ENCODE data around the gene SIK2.
A peak's percentile ranks its signal among the peaks of the same experiment; 100 is the strongest.
"Not testable (repeated sequence)": the region's sequence is repeated elsewhere in the genome, so short reads cannot be mapped to it uniquely, and the experiment has no call there.

Gene SIK2

DNA sequence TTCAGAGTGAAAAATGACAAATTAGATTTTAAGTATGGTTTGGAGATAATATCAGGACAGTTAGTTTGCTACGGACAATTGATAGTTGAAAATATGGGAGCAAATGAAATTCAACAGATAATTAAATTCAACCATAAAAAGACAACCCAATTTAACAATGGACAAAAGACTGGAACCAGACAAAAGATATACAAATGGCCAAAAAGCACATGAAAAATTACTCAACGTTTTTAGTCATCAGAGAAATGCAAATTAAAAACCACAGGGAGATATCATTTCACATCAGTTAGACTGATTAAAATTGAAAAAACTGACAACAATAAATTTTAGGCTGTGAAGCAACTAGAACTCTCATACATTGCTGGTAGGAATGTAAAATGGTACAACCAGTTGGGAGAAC, 27.2 kb downstream of the SIK2 start:
- no peak for DNase-seq

DNA sequence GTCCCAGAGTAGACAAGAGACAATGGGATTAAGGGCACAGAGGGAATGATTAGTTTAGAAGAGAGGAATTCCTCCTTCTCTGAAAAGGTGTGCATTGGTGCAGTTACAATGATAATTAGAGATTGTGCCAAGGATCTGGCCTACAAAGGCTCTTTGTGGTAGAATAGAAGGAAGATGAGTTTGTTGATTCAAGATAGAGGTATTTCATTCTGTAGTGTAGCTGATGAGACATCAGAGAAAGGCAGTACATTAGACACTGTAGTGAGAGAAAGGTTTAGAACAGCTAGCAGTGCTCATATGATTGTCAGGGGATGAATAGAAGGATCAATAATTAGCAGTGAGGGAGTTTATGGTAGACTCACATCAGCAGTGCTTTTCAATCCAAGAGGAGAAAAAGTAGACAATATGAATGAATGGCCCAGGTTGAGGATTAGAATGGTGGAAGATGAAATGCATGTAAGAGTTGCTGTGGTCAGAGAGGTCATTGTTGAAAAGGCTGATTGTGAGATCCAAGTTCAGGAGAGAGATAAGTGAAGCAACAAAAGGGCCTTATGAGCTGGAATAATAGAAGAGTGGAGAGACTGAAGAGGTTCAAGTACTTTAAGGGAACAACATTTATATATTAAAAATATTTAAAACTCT, 28.9 kb downstream of the SIK2 start:
- DNase-seq = no peak

DNA sequence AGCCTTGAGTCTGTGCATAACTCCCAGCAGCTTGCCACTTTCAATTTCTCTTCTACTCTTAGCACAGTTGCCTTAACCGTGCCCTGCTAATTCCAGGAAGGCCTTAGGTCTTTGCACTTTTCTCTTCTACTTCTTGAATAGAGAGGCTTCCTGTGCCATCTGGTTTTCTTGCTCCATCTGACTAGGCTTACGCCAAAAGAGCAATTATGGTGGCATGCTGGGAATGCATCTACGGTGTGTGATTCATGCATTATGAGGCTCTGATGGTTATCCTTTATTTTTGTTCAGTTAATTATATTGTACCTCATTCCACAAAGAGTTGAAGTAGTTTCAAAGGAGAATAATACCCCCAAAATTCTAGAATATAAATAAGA, 29.4 kb downstream of the SIK2 start:
- DNase-seq = no peak

DNA sequence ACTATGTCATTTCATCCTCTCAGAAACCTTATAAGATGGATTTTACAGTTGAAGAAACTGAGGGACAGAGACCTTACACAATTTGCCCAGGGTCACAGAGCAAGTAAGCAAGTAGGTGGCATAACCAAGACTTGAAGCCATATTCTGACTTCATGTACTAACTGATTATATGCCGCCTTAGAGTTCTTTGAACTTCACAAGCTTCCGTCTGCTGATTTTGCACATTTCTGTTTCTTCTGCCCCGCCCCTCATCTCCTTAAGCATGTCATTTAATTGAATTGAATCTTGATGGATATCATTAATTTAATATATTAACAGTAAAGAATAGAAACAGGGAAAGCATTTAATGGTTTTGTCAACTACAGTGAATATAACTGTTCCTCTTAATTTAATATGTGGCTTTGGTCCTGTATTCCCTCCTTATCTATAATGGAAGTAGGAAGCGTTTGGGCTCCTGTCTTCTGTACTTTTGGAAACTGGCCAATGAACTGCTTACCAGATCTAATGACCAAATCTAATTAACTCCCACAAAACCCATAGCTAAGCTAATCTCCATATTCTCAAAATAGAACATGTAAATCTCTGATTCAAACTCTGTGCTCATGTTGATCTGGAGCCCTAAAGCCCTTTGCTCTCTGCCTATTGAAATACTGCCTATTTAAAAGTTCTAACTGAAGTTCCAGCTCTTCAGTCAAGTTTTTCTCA, 30.4 kb downstream of the SIK2 start:
- no peak for DNase-seq

DNA sequence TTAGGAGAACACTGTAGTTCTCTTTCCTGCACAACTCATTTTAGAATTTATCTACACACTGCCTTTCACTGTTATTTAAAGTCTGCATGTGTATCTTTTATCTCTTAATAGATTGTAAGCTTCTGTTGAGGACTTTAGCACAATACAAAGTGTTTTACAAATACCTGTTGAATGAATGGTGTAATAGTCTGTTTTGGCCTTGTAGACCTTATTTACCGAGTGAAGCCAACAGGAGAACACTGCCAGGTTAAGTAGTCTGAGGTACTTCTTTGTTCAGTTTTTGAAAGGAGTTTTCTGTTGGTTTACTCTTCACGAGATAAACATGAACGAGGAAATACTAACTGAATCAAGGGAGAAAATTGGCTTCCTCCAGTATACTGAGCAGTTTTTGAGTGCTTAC, 31.0 kb downstream of the SIK2 start:
- DNase-seq = peak; percentile 72

DNA sequence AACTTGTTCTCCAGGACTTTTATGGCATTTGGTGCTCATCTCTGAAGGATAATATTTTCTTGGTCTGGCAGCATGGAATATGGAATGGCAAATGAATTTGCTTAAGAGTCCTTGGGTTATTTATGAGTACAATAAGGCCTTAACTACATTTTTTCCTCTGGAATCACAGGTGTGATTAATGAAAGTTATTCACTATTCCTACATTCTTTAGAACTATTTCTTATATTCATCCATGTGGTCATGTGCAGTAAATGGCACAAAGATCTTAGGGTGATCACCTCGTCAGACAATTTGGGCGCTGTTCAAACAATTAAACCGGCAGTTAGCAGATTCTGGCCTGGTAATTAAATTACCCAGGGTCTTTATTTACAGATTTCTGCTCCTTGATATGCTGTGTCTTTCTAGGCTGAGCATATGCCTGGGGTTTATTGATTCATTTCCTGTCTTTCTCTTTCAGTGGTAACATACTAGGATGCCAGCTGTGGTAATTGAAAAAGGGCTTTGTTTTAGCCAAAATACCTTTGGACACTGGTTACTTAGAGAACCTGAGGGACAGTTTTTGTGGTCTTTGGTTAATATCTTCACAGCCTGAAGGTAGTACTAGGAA, 31.6 kb downstream of the SIK2 start:
- DNase-seq = no peak

- DNase-seq = no peak
Measured at GRCh38 chr11:111634981-111635705, 32.9 kb downstream of the SIK2 start.

- peak; percentile 37 for DNase-seq
Measured at GRCh38 chr11:111635706-111636045, 33.4 kb downstream of the SIK2 start.

DNA sequence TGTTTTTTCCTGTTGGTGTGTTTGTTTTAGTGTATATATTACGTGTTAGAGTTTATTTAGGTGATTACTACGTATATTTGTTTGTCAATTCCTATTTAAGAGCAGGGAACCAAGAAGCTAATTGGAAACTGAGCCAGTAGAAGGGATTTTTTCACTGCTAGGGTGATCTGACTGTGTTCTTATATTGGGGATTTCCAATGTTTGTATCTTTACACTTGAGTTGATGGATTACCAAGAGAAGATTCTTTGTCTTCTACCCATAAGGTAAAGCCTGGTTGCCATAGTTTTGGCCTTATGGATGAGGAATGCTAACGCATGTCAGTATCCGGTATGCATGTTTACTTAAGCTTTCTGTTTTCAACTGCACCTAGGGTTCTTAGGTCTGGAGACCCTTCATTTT, 35.6 kb downstream of the SIK2 start:
- no peak for DNase-seq

DNA sequence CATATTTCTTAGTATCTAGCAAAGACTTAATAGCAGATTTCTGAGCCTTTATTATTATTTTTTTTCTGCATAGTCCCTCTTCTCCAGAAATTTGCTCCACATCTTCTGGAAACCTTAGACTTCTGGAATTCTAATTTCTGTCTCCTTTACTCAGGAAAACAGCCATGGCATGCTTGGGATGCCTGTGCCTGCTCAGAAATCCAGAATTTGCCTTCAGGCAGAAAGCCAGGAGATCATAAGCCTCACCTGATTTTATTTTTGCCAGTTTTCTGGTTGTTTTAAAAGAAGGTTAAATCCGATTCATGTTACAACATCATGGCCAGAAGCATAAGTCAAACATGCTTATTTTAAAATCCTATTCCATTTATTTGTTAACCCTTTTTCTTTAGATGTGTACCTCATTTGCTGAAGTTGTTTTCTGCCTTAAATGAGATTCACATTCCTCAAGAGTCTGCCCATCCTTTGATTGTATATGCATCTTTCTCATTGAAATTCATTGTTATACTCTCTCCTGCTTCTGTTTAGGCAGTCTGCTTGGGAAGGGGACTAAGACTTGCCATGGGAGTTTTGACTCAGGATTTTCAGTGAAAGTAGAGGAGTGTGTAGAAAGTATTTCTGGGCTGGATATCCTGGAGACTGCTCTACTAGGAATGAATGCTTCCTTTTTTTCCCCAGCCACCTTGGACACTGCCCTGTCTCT, 37.1 kb downstream of the SIK2 start:
- no peak for DNase-seq

DNA sequence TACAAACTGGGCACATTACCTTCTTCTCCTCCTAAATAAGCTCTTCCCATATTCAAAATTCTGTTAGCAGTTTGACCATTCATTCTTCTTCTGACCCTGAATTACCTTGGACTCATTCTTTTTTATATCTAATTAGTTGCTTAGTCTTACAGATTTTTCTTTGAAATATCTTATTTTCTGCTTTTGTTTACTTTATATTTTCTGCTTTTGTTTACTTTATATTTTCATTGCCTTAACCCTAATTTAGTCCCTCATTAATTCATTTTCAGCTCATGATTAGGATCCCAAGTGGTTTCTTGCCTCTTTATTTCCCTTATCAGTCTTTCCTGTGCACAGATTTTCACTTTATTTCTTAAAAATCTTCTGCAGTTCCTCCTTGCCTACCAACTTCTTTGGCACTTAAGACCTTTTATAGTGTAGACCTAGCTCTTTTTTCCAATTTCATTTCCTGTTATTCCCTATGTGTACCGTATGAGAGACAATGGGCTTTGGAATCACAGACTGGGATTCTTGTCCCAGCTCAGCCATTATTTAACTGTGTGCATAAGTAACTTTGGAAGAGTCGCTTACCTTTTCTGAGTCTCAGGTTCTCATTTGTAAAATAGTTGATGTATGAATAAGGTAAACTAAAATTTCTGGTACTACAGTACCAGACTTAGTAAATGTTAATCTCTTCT, 39.2 kb downstream of the SIK2 start:
- DNase-seq = no peak

DNA sequence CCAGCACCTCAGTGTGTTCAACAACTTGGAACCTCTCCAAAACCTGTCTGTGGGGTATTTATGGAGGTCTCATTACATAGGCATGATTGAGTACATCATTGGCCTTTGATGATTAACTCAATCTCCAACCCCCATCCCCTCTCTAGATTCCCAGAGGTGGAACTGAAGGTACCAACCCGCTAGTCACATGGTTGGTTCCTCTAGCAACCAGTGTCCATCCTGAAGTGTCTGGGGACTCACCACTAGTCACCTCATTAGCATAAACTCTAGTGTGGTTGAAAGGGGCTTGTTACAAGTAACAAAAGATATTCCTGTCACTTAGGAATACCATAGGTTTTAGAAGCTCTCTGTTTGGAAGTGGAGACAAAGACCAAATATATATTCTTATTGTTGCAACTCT, 40.3 kb downstream of the SIK2 start:
- DNase-seq = no peak

DNA sequence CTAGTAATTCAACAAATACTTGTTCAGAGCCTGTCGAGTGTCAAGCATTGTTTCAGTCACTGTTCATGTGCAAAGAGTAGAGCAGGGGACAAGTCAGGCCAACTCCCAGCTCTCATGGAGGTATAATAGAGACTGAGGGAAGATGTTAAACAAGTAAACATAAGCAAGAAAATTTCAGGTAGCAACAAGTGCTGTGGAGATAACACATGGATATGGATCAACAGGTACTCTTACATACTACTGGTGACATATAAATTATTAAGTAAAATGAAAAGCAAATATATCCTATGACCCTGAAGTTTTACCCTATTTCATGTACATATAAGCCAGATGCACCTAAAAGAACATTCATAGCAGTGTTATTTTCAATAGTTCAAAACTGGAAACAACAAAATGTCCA, 42.7 kb downstream of the SIK2 start:
- no peak for DNase-seq

GRCh38 chr11:111645657-111646316, 43.5 kb downstream of the SIK2 start:
- no peak for DNase-seq

GRCh38 chr11:111651336-111651735, 49.1 kb downstream of the SIK2 start:
- peak; percentile 74 for DNase-seq

DNA sequence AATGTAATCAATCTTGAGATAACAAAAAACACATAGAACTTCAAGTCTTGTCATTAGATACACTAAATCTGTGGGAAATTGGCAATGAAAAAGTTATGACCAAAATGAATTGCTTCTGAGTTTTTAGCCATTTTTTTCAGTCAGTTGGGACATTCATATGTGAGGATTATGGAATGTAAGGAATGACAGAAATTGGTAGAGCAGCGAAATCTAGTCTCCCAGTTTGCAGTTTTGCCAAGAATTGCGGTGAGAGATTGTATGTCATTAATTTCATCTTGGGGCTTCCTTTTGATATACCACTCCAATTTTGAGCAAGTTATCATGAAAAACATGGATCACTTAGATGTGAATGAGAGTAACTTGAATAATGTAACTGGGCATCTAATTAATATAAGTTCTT, 49.9 kb downstream of the SIK2 start:
- DNase-seq = no peak

GRCh38 chr11:111654601-111655000, 52.4 kb downstream of the SIK2 start:
- DNase-seq = no peak

DNA sequence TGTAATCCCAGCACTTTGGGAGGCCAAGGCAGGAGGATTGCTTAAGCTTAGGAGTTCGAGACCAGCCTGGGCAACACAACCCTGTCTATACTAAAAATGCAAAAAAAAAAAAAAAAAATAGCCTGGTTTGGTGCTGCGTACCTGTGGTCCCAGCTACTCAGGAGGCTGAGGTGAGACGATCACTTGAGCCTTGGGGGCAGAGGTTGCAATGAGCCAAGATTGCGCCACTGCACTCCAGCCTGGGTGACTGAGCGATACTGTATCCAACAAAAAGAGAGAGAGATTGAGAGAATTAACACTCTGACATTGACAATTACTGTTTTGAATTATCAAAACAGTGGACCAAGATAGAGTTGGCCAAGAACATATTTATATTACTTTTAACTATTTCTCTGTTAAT, 53.7 kb downstream of the SIK2 start:
- no peak for DNase-seq

DNA sequence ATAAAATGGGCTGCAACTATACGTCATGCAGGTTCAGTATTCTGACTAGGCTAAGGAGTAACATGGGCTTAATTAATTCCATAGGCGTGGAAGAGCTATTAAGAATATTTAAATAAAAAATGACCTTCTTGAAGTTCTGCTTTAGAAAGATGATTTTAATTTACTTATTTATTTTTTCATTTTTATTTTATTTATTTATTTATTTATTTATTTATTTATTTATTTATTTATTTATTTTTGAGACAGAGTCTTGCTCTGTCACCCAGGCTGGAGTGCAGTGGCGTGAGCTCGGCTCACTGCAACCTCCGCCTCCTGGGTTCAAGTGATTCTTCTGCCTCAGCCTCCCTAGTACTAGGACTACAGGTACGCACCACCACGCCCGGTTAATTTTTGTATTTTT, 55.7 kb downstream of the SIK2 start:
- DNase-seq = not testable (repeated sequence)

GRCh38 chr11:111658493-111658892, 56.2 kb downstream of the SIK2 start:
- not testable (repeated sequence) for DNase-seq

DNA sequence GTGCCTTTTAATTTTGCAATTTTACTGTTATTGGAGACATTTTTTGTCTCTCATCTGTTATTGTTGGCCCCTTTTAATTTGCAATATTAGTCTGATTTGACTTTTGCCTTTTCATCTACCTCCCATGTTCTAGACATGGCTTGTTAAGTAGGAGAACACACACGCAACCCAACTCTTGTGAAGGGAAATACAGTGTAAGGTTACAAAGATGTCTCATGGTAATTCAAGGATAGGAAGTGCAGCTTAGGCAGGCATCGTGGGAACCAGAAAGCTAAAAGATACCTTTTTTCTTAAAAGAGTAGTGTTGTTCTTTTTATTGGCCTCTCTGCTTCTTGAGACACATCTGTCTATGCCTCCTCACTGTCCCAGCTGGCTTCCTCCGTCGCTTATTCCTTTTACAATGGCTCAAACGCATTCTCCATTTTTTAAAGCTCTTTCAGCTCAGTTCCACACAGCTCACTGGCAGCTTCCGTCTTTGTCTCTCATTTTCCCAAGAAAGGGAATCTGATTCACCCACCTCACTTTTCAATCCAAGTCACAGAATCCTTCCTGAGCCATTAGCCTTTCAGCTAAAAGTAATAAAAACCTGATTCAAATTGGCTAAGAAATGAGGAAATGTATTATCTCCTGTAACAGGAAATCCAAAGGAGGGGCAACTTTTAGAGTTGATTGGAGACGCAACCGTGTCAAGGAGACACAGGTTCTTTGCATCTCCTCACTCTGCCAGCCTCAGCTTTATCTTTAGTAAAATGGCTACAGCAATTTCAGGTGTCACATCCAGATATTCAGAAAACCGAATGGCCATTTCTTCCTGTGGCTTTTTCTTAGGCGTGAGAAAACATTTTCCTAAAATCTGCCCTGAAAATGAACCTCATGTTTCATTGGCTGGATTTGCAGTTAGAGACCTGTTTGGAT, 57.2 kb downstream of the SIK2 start:
- DNase-seq = no peak
